H1 (cell line): Measurements from ENCODE around the gene CABCOCO1. TPM values are rescaled to one million over a fixed set of nuclear protein-coding genes. Genes with fewer than 3 reads are reported as not detected.

Experiments used
- CTCF ChIA-PET: fragments of 300-600 bp; sonication (Branson Sonifier 250); formaldehyde crosslinking; loops from one replicate; lab custom pipeline; 2021; ENCODE audit not compliant: partially characterized antibody; lab: Charles Lee
- POLR2A ChIA-PET: fragments of 300-600 bp; sonication (Branson Sonifier 250); formaldehyde crosslinking; loops from one replicate; lab custom pipeline; 2021; ENCODE audit warnings: inconsistent platforms; ENCODE audit not compliant: partially characterized antibody; lab: Charles Lee
- DNase-seq, 2 experiments: peaks; one replicate each; pipeline versions ENCODE4 v3.0.0 to v3.0.0-alpha.2; 2010 to 2022; ENCODE audit warnings: low spot score in 2 of 2, low read depth in 1 of 2, mixed read lengths in 1 of 2
- FAIRE-seq: peaks from 2 replicates; lab custom pipeline; 2011; peaks lifted over from hg19 to GRCh38; lab: Jason Lieb, UNC
- H2AFZ ChIP-seq: 2 replicates; pipeline ENCODE4 v1.8.1; 2012; ENCODE audit warnings: low read length, inconsistent platforms
- H2AK5ac ChIP-seq: 2 replicates; pipeline ENCODE4 v1.6.1; 2013; ENCODE audit warnings: low read depth, low read length
- H2BK120ac ChIP-seq: replicated peaks from 2 replicates; pipeline ENCODE3; 2013; ENCODE audit warnings: low read depth, low read length, inconsistent platforms
- H2BK12ac ChIP-seq: 2 replicates; pipeline ENCODE4 v1.6.1; 2013; ENCODE audit warnings: low read depth, low read length
- H2BK15ac ChIP-seq: 2 replicates; pipeline ENCODE4 v1.6.1; 2013; ENCODE audit warnings: low read length
- H2BK20ac ChIP-seq: 2 replicates; pipeline ENCODE4 v1.6.1; 2013; ENCODE audit warnings: low read length
- H2BK5ac ChIP-seq: 2 replicates; pipeline ENCODE4 v1.6.1; 2013; ENCODE audit warnings: low read depth, low read length
- H3K14ac ChIP-seq: 2 replicates; pipeline ENCODE4 v1.6.1; 2013; ENCODE audit warnings: inconsistent platforms; ENCODE audit not compliant: insufficient read length
- H3K18ac ChIP-seq: 2 replicates; pipeline ENCODE4 v1.6.1; 2013; ENCODE audit warnings: low read length; ENCODE audit errors: extremely low read depth
- H3K23ac ChIP-seq: 2 replicates; pipeline ENCODE4 v1.6.1; 2013; ENCODE audit warnings: inconsistent platforms; ENCODE audit not compliant: insufficient read length
- H3K23me2 ChIP-seq: 2 replicates; pipeline ENCODE4 v1.6.1; 2013; ENCODE audit warnings: low read depth, low read length
- H3K27ac ChIP-seq: 2 replicates; pipeline ENCODE4 v1.6.1; 2011; ENCODE audit warnings: low read depth, low read length, inconsistent platforms
- H3K27me3 ChIP-seq, 4 experiments: replicated peaks in 1 of 4; 1 replicate in 1 of 4; 2 replicates in 3 of 4; pipeline versions ENCODE4 v1.6.1 to v1.8.1; 2011 to 2013; ENCODE audit warnings: low read length in 3 of 4, mild to moderate bottlenecking in 3 of 4, inconsistent platforms in 2 of 4, mixed read lengths in 2 of 4, moderate library complexity in 1 of 4; ENCODE audit not compliant: control insufficient read depth in 3 of 4, insufficient read depth in 3 of 4; ENCODE audit errors: extremely low read depth in 1 of 4
- H3K36me3 ChIP-seq, 4 experiments: 2 replicates each; pipeline versions ENCODE4 v1.6.1 to v1.8.1; 2011 to 2013; ENCODE audit warnings: mild to moderate bottlenecking in 4 of 4, low read length in 3 of 4, moderate library complexity in 2 of 4, control low read depth in 1 of 4, inconsistent platforms in 1 of 4; ENCODE audit not compliant: insufficient read depth in 4 of 4, control insufficient read depth in 2 of 4
- H3K4ac ChIP-seq: replicated peaks from 2 replicates; pipeline ENCODE3; 2013; ENCODE audit warnings: low read length, low read depth, mixed read lengths, inconsistent platforms; ENCODE audit not compliant: insufficient read length
- H3K4me1 ChIP-seq, 4 experiments: replicated peaks in 1 of 4; 1 replicate in 1 of 4; 2 replicates in 3 of 4; pipeline versions ENCODE4 v1.6.1 to v1.8.1; 2011 to 2013; ENCODE audit warnings: low read length in 3 of 4, inconsistent platforms in 2 of 4, mixed read lengths in 1 of 4; ENCODE audit not compliant: insufficient read depth in 4 of 4, control insufficient read depth in 3 of 4
- H3K4me2 ChIP-seq, 2 experiments: 2 replicates each; pipeline versions ENCODE4 v1.6.1 to v1.8.1; 2011 to 2013; ENCODE audit warnings: low read depth in 2 of 2, low read length in 2 of 2, control low read depth in 1 of 2, inconsistent platforms in 1 of 2, mild to moderate bottlenecking in 1 of 2; ENCODE audit not compliant: insufficient read depth in 1 of 2
- H3K4me3 ChIP-seq, 4 experiments: fragments of 200-600, 300-600 bp in 1 of 4; sonication (generic), shearing (Covaris generic), sonication (Bioruptor Twin) in 1 of 4; 2 replicates each; pipeline versions ENCODE4 v1.5.1 to v1.8.1; 2011 to 2016; ENCODE audit warnings: low read length in 4 of 4, low read depth in 3 of 4, control low read depth in 2 of 4, inconsistent platforms in 2 of 4, mild to moderate bottlenecking in 2 of 4, mixed read lengths in 1 of 4, moderate library complexity in 1 of 4; ENCODE audit not compliant: insufficient read depth in 2 of 4; ENCODE audit errors: extremely low read depth in 1 of 4
- H3K56ac ChIP-seq: replicated peaks from 2 replicates; pipeline ENCODE3; 2013; ENCODE audit warnings: low read depth, mild to moderate bottlenecking, mixed read lengths, low read length, inconsistent platforms; ENCODE audit not compliant: insufficient read length
- H3K79me1 ChIP-seq: 2 replicates; pipeline ENCODE4 v1.6.1; 2013; ENCODE audit warnings: low read depth, low read length, control low read depth
- H3K79me2 ChIP-seq, 2 experiments: 2 replicates each; pipeline versions ENCODE4 v1.6.1 to v1.8.1; 2012 to 2013; ENCODE audit warnings: low read length in 2 of 2, mild to moderate bottlenecking in 2 of 2, inconsistent platforms in 1 of 2; ENCODE audit not compliant: insufficient read depth in 2 of 2, control insufficient read depth in 1 of 2
- H3K9ac ChIP-seq, 4 experiments: replicated peaks in 1 of 4; 1 replicate in 1 of 4; 2 replicates in 3 of 4; pipeline versions ENCODE4 v1.6.1 to v1.8.1; 2011 to 2013; ENCODE audit warnings: low read depth in 3 of 4, low read length in 3 of 4, control low read depth in 2 of 4, mild to moderate bottlenecking in 2 of 4, moderate library complexity in 2 of 4, inconsistent platforms in 1 of 4; ENCODE audit errors: extremely low read depth in 1 of 4
- H3K9me3 ChIP-seq, 2 experiments: 2 replicates each; pipeline versions ENCODE4 v1.6.1 to v1.8.1; 2012 to 2013; ENCODE audit warnings: mild to moderate bottlenecking in 2 of 2, moderate library complexity in 2 of 2, control low read depth in 1 of 2, inconsistent platforms in 1 of 2, low read depth in 1 of 2, low read length in 1 of 2, mixed read lengths in 1 of 2; ENCODE audit not compliant: insufficient read depth in 2 of 2
- H4K20me1 ChIP-seq, 2 experiments: replicated peaks in 1 of 2; 2 replicates each; pipeline versions ENCODE3 to v1.8.1; 2011 to 2013; ENCODE audit warnings: inconsistent platforms in 2 of 2, low read length in 2 of 2, mild to moderate bottlenecking in 1 of 2; ENCODE audit not compliant: insufficient read depth in 2 of 2, control insufficient read depth in 1 of 2
- H4K5ac ChIP-seq: 2 replicates; pipeline ENCODE4 v1.6.1; 2013; ENCODE audit warnings: low read length, low read depth, mixed read lengths, inconsistent platforms; ENCODE audit not compliant: insufficient read length
- H4K8ac ChIP-seq: 2 replicates; pipeline ENCODE4 v1.8.0; 2013; ENCODE audit warnings: mild to moderate bottlenecking, moderate library complexity, low read length, inconsistent platforms; ENCODE audit not compliant: insufficient read depth; ENCODE audit errors: extremely low read depth
- H4K91ac ChIP-seq: replicated peaks from 2 replicates; pipeline ENCODE3; 2013; ENCODE audit warnings: low read length, mixed read lengths, inconsistent platforms; ENCODE audit not compliant: insufficient read length
- CEBPB ChIP-seq: IDR thresholded peaks from 2 replicates; pipeline ENCODE4 v1.6.1; 2012; ENCODE audit warnings: low read depth, low read length
- CTCF ChIP-seq, 3 experiments: IDR thresholded peaks; 1 replicate in 2 of 3; 2 replicates in 1 of 3; pipeline versions ENCODE4 v1.5.1 to v1.6.1; 2011; ENCODE audit warnings: low read length in 3 of 3, mild to moderate bottlenecking in 3 of 3, inconsistent platforms in 2 of 3, low read depth in 1 of 3, moderate library complexity in 1 of 3; ENCODE audit not compliant: insufficient read depth in 1 of 3; ENCODE audit errors: control extremely low read depth in 1 of 3
- JUND ChIP-seq: IDR thresholded peaks from 2 replicates; pipeline ENCODE4 v1.6.1; 2011; ENCODE audit warnings: mild to moderate bottlenecking, improper control_type of control experiment, low read length
- MAFK ChIP-seq: IDR thresholded peaks from 2 replicates; pipeline ENCODE4 v1.6.1; 2012; ENCODE audit warnings: low read depth, mild to moderate bottlenecking, improper control_type of control experiment, low read length
- RNF2 ChIP-seq: fragments of 200-900, 300-1000 bp; sonication (generic); IDR thresholded peaks from 2 replicates; pipeline ENCODE4 v1.7.1; 2016; ENCODE audit warnings: borderline replicate concordance, low read depth, mild to moderate bottlenecking, antibody characterized with exemption, low read length; ENCODE audit not compliant: poor library complexity, severe bottlenecking; ENCODE audit errors: missing control alignments
- SAP30 ChIP-seq: fragments of 300-600 bp; sonication (generic); IDR thresholded peaks from 2 replicates; pipeline ENCODE4 v1.7.1; 2012; ENCODE audit warnings: low read length, moderate library complexity, mild to moderate bottlenecking, inconsistent platforms; ENCODE audit not compliant: insufficient read depth, insufficient replicate concordance
- SIX5 ChIP-seq: IDR thresholded peaks from 2 replicates; pipeline ENCODE4 v1.6.1; 2011; ENCODE audit warnings: mild to moderate bottlenecking, low read depth, low read length
- WGBS, 2 experiments: shearing (Covaris generic) in 1 of 2; methylation state at CpG; one replicate each; pipeline versions ENCODE4 v1.1.6 to v1.1.7; 2013 to 2015; ENCODE audit warnings: low lambda C conversion rate in 2 of 2, mixed read lengths in 2 of 2, inconsistent platforms in 1 of 2, low coverage in 1 of 2, missing lambda C conversion rate in 1 of 2; ENCODE audit not compliant: insufficient replicate concordance in 2 of 2, insufficient coverage in 1 of 2, insufficient read length in 1 of 2; ENCODE audit errors: extremely low coverage in 1 of 2, missing lambda C conversion rate in 1 of 2; 5-methylcytosine and 5-hydroxymethylcytosine counted together
- polyA plus RNA-seq, 7 experiments: library from polyadenylated mRNA; depleted of rRNA in 3 of 7; stranded (reverse) in 5 of 7; unstranded in 2 of 7; fragments of >200 nt in 5 of 7; fragments of 200-250 nt in 2 of 7; gene quantifications; 1 replicate in 5 of 7; 2 replicates in 1 of 7; 4 replicates in 1 of 7; pipeline versions ENCODE4 v1.2.1 to v1.2.3, GENCODE V29; 2011 to 2013; ENCODE audit warnings: missing spikeins in 2 of 7, mixed read lengths in 2 of 7
- total RNA-seq: library from RNA; stranded (reverse); fragmentation: NEBNext Ultra II Directional; extraction: Animal tissue kit (Norgen Biotek cat#: 25700); gene quantifications from 2 replicates; pipeline ENCODE4 v1.2.1, GENCODE V29; 2021

Gene CABCOCO1
- total and polyA plus RNA-seq, 2 of the 8 experiments (the other 6 are each of a cell fraction or from before 2014, with no cell fraction given): not detected

DNA sequence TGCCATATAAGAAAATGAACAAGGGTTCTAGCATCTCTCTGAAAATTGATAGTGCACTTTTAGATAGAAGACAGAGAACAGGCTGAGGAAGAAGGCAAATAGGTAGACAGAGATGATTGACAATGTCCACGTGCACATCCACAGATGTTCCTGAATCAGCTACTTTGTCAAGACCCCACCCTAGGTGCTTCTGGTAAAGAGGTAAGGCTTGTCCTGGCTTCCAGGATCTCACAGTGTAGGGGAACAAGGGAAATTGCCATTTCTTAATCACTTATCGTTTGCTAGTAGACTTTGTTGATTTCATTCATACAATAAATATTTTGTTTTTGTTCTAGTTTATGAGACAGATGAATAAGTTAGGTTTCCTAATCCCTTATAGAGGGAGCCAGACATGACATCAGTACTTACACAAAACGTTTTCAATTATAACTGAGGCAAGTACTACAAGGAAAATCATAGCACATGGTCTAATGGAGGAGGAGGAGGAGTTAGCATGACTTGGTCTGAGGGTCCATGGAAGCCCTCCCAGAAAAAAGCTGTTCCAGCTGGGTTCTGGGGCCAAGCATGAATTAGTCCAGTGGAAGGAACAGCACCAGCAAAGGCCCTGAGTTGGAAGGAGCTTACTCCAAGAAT is 122.9 kb downstream of the CABCOCO1 start:
- no peak overlapping the region for H4K5ac ChIP-seq
- H3K27me3 ChIP-seq: peaks cover 0 to 1% (median 0%) of the 10 kb centered on the region in 4 experiments; a peak in 1 of 7 replicates
- H3K4ac ChIP-seq: no peak overlapping the region
- H3K9ac ChIP-seq: no peak overlapping the region
- H2BK120ac ChIP-seq: no peak overlapping the region
- H4K8ac ChIP-seq: no peak overlapping the region
- H2BK12ac ChIP-seq: no peak overlapping the region
- no peak overlapping the region for H2AFZ ChIP-seq
- H3K4me2 ChIP-seq: no peak overlapping the region
- no peak overlapping the region for H3K14ac ChIP-seq
- H3K18ac ChIP-seq: no peak overlapping the region
- CTCF ChIA-PET: interaction anchor here (0.6 to 1.4 kb wide), 4 partner anchors 9 to 1193 kb away, joined by 3 to 5 read pairs (median 3); no protein-coding TSS in a partner anchor
- H3K79me1 ChIP-seq: no peaks in the 10 kb centered on the region
- 84% methylated on average over 3 of the region's 3 CpGs; no CpG with 5 or more reads in 1 of the 2 experiments for WGBS, 2 experiments
- no peak overlapping the region for H3K4me3 ChIP-seq
- no peak for DNase-seq
- no peak overlapping the region for H3K23ac ChIP-seq
- H3K27ac ChIP-seq: no peak overlapping the region
- H2BK15ac ChIP-seq: no peak overlapping the region
- no peak overlapping the region for H4K91ac ChIP-seq
- no peak overlapping the region for H2BK20ac ChIP-seq
- no peaks in the 10 kb centered on the region for H3K79me2 ChIP-seq
- H3K4me1 ChIP-seq: no peaks in the 10 kb centered on the region
- H3K23me2 ChIP-seq: no peaks in the 10 kb centered on the region
- H2BK5ac ChIP-seq: no peak overlapping the region
- H4K20me1 ChIP-seq: no peaks in the 10 kb centered on the region
- POLR2A ChIA-PET: no interaction called here
- H3K9me3 ChIP-seq: no peaks in the 10 kb centered on the region
- no peak overlapping the region for H3K56ac ChIP-seq
- no peak overlapping the region for H2AK5ac ChIP-seq
- no peak for FAIRE-seq
- TF ChIP-seq CEBPB: no peak
- TF ChIP-seq MAFK: no peak
- TF ChIP-seq SAP30: no peak
- no peak for TF ChIP-seq SIX5
- no peak for TF ChIP-seq RNF2
- TF ChIP-seq JUND: no peak
- TF ChIP-seq CTCF (IDR thresholded peaks at IDR 0.05; ENCODE audit: control extremely low read depth in 1 of 3, insufficient read depth in 1 of 3, low read depth in 1 of 3, low read length in 3 of 3): no peak
- H3K36me3 ChIP-seq: no peaks in the 10 kb centered on the region
